ENCODE results near the gene TMOD1.

DNA sequence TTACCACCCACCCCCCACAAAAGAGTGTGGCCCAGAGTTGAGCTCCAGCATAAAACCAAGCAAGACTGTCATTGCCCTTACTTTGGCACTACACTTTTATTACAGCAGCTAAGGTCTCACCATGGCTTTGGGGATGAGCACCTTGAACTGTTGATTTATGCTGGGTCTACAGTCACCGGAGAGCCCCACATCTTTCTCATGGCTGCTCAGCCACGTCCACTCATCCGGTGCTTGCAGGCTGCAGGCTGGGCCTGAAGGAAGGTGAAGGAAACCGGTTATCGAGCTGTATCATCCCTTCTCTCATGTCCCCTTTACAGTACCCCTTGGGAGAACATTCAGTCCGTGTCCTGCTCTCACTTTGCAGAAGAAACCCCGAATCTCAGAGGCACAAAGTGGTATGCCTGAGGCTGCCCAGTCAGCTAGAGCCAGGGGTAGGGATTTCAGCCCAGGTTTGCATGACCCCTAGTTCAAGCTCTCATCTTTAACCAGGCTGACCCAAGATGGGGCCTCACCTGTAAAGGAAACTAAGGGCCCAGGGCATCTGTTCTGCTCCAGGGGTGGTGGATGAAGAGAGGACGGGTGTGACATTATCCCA lies 11.6 kb downstream of the TMOD1 start:
- TF ChIP-seq, protein P1, sequence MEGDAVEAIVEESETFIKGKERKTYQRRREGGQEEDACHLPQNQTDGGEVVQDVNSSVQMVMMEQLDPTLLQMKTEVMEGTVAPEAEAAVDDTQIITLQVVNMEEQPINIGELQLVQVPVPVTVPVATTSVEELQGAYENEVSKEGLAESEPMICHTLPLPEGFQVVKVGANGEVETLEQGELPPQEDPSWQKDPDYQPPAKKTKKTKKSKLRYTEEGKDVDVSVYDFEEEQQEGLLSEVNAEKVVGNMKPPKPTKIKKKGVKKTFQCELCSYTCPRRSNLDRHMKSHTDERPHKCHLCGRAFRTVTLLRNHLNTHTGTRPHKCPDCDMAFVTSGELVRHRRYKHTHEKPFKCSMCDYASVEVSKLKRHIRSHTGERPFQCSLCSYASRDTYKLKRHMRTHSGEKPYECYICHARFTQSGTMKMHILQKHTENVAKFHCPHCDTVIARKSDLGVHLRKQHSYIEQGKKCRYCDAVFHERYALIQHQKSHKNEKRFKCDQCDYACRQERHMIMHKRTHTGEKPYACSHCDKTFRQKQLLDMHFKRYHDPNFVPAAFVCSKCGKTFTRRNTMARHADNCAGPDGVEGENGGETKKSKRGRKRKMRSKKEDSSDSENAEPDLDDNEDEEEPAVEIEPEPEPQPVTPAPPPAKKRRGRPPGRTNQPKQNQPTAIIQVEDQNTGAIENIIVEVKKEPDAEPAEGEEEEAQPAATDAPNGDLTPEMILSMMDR (IDR thresholded peaks at IDR 0.05; ENCODE audit: low read length): no peak
- no peak for TF ChIP-seq EZH2 (IDR thresholded peaks at IDR 0.05; ENCODE audit: borderline replicate concordance, low read length)
